Activated T-helper 1 cell treated with anti-CD3 and anti-CD28 coated beads, Interleukin-2, amount 50 U/mL, for 16 hours (primary cell): ENCODE results near the gene TYW1B.
"Not testable (repeated sequence)": the region's sequence is repeated elsewhere in the genome, so short reads cannot be mapped to it uniquely, and the experiment has no call there.

ENCODE experiments used
- DNase-seq, 2 donors: peaks; one replicate each; pipeline ENCODE4 v3.0.0-alpha.2; 2020; ENCODE audit warnings: low read depth in 1 of 2, low spot score in 1 of 2

TYW1B gene

DNA sequence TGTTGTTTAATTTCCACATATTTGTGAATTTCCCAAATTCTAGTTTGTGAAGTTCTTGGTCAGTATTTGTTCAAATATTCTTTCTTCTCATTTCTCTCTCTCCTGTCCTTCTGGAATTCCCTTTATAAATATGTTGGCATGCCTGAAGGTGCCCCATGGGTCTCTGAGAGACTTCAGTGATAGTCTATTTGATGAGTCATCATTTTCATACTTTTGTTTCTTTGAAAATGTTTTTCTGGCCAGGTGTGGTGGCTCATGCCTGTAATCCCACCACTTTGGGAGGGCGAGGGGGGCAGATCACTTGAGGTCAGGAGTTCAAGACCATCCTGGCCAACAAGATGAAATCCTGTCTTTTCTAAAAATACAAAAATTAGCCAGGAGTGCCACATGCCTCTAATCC, 127.5 kb downstream of the TYW1B start:
- DNase-seq: not testable (repeated sequence)

DNA sequence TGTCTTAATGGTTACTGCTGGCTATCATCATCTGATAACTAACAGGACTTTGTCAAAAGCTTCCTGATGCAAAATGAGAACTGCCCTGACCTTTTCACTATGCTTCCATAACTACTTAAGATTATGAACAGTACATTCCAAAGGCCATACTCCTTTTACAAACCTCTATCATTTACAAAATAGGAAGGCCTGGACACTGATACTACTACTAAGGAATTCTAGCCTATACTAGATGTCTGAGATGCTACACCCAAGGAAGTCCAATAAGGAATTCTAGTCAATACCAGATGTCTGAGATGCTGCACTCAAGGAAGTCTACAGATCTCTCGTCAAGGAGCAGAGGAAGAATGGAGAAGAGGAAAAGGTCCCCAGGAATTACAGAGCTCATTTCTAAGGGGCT, 130.9 kb downstream of the TYW1B start:
- not testable (repeated sequence) for DNase-seq

DNA sequence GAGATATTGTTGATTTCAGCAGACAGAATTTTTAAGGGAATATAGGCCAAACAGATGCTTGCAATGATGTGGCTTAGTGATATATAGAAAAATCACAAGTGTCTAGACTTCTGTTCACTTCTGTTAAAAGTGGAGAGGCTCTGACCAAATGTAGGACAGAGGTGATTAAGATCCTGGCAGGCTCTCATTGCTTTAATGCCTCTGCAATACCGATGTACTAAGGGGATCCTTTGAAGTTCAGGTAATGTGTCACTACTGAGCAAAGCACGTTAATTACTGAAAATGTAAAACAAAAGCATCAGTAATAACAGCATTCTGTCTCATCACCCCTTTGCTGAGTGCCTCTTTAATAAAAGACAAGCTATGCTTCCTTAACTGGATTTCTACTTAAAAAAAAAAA, 131.4 kb downstream of the TYW1B start:
- not testable (repeated sequence) for DNase-seq

DNA sequence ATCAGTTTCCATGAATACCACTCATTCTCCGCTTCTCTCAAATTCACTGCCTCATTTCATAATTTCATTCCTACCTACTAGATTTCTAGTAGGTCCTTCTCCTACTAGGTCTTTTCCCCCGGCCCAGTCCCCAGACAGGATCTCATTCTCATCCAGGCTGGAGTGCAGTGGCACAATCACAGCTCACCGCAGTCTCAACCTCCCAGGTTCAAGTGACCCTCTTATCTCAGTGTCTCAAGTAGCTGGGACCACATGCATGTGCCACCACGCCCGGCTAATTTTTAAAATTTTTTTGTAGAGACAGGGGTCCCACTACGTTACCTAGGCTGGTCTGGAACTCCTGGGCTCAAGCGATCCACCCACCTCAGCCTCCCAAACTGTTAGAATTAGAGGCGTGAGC, 132.5 kb downstream of the TYW1B start:
- not testable (repeated sequence) for DNase-seq

DNA sequence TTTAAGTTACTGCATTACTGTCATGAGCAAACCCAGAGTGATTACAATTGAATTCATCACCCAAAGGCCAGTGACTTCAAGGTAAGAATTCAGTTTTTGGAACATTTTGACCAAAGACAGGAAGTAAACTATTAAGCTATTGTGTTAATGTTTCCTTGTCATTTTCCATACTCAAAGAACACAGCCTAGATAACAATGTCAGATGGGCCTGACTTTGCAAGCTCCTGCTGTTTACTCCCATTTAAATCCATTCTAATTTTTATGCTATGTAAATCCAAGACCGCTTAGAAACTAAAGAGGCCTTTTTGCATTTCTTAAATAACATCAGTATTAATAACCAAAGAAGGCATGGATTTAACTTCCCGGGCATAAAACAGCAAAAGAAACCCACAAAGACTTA, 136.6 kb downstream of the TYW1B start:
- not testable (repeated sequence) for DNase-seq

DNA sequence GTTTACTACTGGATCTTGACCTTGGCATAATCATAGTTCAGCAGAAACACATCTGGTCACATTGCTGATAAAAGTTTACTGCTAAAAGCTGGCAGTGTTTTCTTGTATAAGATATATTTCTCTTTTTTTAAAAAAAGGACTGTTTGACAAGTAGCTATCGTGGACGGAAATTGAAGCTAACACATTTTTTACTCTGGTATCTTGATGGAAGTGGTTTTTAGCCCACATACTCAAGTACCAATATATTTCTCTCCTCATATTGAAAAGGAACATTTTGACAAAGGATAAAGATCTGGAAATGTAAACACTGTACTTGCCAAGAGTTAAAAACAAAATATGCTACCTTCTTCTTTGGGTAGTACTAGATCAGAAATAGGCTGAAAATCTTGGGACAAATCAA, 137.8 kb downstream of the TYW1B start:
- DNase-seq: not testable (repeated sequence)

DNA sequence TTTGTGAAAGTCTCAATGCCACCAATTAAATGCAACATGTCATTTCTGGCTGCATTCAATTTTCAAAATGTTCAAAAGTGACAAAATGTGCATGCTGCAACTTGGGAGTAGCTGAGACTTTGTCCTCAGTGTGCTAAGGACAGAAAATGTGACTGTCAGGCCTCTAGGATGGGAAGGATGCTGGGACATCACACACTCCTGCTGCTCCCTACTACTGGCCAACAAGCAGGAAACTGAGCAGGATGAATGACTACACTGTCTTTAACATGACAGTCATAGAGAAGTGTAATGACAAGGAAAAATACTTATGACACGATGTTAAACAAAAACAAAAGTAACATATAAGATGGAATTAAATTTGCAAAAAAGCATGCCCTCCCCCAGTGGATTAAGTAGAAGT, 138.7 kb downstream of the TYW1B start:
- not testable (repeated sequence) for DNase-seq

DNA sequence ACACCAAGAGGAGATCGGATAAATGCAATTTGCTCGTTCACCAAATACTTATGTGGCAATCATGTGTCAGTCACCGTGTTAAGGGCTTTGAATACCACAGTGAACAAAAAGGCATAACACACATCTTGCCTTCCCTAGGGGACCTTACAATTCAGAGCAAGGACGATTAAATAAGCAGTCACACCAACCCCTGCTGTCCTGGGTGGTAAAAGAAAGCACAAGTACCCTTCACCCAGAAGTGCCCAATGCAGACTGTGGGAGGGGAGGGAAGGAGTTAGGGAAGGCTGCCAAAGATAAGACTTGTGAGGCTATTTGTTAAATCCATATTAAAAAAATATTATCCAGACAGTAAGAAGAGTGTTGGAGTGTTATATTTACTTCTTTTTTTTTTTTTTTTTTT, 146.8 kb downstream of the TYW1B start:
- DNase-seq: not testable (repeated sequence)

DNA sequence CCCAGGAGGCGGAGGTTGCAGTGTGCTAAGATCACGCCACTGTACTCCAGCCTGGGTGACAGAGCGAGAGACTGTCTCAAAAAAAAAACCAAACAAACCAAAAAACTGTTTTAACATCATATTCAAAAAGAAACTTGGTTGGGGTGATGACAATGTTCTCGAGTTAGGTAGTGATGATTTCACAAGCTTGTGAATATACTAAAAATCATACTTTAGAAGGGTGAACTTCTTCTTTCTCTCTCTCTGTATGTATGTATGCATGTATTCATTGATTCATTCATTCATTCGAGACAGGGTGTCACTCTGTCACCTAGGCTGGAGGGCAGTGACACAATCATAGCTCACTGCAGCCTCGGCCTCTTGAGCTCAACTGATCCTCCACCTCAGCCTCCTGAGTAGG, 151.1 kb downstream of the TYW1B start:
- not testable (repeated sequence) for DNase-seq

DNA sequence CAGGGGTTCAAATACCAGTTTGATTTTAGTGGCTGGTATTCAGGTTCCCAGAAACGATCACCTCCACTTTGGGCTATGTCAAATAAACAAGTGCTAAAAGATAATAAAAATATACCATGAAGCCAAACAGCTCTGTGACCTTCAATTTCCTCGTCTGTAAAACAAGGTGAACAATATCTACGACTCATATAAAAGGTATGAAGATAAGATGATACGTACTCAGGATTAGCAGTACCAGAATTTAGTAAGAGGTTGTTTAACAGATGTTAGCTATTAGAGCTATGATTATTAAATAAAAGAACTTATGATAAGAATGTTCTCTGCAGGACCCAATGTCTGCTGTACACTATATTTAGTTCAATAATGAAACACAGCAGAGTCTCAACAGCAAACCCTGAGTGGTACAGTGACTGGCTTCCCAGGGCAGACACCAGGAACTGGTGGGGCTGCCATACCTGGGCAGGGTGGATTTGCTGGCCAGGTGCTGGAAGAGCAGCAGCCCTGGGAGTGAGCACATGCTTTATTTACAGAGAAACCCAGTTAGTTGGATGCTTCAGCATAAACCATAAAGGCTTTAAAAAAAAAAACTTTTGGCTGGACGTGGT, 151.8 kb downstream of the TYW1B start:
- DNase-seq: not testable (repeated sequence)

DNA sequence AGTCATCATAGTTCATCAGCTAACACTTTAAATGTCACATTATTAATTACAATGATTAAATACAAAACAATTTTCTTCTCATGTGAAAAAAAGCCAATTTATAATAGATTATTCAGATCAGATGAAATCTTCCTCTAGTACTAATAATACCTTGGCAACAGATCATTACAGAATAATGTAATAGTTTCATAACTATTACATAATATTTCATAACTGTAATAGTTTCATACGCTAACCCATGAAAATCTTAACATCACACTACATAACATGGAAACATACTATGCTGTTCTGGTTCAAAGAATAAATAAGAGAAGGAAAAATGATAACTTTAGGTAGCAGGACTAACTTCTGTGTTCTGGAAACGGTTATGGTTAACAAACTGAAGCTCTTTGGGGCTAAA, 152.3 kb downstream of the TYW1B start:
- not testable (repeated sequence) for DNase-seq

DNA sequence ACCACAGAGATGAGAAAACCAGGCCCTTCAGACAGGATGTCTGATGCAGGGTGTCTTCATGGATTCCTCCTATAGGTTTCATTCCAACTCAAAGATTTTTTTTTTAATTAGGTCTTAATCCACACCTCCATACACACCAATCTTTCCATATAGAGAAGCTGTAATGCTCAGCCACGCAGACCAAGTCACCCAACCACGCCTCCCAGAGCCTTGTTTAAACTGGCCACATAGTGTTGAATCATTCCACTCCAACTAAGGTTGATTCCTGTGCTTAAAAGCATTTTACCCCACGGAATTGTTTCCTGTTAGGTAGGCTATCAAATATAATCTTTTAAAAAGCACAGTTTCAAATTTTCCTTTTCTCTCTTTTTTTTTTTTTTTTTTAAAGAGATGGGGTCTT, 153.6 kb downstream of the TYW1B start:
- no peak for DNase-seq

DNA sequence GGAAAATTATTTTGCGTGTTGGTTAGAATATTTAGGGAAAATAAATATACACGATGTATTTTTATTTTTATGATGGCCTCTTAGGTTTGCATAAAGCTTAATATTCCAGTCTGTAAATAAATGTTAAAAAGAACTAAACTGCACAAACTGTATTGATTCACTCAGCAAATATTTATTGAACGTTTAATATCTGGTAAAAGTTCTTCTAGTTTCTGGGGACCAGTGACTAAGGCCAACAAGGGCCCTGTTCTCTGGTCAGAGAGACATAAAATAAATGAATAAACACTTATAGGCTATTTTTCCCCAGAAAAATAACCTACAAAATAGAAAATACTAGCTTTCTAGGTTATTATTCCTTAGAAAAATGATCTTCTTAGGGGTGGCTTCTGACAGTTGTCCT, 157.2 kb downstream of the TYW1B start:
- DNase-seq: not testable (repeated sequence)

DNA sequence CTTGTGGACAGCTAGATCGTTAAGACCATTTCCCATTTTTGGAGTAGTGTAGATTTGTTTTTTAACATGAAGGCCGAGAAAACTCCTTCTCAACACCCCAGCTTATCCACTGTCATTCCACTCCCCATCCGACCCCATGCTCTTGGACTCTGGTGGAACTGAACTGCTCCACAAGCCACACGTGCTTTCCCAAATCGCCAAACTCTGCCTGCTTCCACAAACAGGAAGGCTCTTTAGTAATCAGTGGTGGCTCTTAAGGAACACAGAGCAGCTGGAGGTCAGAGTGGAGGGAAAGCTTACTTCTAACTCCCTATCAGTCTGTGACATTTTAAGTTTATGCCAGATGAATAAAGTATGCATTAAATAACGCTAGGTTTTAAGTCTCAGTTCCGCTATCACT, 159.6 kb downstream of the TYW1B start:
- not testable (repeated sequence) for DNase-seq

DNA sequence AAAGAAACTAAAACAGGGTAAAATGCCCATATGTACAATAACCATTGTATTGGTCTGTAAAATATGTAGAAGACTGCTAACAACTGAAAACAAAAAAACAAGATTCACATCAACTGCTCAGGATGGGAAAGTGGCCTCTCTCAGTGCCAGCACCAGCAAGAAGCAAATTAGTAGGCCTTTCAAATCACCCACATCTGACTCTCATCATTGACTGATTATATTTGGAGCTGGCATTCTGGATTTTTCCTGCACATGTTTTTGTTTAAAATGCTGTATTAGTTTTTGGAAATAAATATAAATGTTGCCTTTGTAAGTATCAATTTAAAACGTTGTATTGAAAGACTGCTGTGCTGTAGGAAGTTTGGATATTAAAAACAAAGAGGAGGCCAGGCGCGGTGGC, 161.0 kb downstream of the TYW1B start:
- DNase-seq: not testable (repeated sequence)

DNA sequence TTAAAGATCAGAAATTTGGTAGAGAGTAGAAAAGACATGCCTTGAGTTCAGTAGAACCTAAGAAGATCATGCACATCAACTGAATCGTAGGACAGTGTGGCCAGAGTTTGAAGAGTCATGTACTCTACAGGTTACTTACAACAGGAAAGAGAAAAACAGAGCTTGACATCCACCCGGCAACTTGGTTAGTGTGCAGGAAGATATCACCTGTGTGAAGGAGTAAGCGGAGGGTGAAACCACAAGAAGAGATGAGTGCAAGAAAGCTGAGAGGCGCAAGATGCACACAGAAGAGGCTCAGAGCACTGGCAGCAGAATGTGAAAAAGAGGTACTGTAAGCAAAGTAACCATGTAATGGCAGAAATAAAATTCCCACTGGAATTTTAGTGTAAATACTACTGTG, 179.4 kb downstream of the TYW1B start:
- DNase-seq: not testable (repeated sequence)

DNA sequence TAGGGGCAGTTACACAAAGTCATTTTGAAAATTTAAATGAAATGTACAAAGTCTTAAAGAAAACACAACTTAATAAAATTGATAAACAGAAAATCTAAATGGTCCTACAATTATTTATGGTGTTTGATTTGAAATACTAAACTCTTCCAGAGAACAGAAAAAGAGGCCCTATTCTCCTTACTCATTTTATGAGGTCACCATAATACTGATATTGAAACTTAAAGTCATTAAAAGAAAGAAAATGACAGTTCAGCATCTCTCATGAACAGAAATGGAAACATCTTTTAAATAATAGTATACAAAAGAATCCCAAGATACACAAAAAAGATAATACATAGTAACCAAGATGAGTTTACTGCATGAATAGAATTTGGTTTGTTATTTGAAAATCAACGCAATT, 184.3 kb downstream of the TYW1B start:
- DNase-seq: not testable (repeated sequence)

DNA sequence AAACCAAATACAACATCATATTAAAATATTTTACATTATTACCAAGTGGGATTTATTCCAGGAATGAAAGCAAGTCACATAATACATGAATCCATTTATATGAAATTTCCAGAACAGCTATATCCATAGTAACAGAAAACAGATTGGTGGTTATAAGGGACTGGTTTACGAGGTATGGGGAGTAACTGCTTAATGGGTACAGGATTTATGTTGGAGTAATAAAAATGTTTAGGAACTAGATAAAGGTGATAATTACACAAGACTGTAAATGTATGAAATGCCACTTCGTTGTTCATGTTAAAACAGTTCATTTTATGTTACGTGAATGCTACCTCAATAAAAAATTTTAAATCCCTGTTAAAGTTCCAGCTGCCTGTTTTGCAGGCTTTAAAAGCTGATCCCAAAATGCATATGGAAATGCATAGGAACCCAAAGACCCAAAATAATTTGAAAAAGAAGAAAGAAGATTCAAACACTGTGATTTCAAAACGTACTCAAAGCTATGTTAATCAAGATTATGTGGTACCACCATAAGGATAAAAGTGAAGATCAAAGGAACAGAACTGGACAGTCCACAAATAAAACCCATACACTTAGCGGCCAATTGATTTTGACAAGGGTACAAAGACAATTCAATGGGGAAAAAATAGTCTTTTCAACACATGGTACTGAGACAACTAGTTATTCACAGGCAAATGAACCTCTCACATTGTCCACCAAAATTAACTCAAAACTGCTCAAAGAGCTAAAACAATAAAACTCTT, 186.3 kb downstream of the TYW1B start:
- DNase-seq: not testable (repeated sequence)

DNA sequence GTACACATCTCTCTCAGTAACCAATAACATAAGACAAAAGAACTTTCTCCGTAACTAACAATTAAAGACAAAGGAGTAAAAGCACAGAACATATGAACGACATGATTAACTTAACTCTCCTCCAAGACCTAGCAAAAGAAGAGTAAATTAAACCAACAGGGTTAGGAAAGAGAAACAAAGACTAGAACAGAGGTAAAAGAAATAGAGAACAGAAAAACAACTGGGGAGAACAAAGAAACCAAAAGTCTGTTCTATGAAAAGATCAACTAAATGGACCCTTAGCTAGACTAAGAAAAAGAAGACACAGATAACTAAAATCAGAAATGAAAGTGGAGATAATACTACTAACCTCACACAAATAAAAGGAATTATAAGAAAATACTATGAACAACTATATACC, 187.3 kb downstream of the TYW1B start:
- DNase-seq: not testable (repeated sequence)

DNA sequence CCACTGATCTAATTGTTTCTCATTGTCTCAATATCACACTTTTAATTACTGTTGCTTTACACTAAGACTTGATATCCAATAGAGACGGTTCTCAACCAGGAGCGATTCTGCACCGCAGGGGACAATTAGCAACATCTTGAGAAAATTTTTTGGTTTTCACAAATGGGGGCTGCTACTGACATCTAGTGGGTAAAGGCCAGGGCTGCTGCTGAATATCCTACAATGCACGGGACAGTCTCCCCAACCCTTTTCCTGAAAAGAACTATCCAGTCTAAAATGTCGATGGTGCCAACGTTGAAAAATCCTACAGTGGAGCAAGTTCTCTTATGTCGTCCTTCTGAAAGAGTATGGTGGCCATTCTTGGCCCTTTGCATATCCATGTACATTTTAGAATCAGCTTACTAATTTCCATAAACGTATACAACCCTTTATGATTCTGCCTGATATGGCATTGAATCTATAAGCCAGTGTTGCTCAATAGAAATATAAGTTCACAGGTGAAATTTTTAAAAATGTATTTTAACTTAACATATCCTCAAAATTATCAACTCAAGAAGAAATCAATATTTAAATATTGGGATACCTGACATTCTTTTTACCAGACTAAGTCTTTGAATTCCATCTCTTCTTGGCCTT, 192.6 kb downstream of the TYW1B start:
- not testable (repeated sequence) for DNase-seq

DNA sequence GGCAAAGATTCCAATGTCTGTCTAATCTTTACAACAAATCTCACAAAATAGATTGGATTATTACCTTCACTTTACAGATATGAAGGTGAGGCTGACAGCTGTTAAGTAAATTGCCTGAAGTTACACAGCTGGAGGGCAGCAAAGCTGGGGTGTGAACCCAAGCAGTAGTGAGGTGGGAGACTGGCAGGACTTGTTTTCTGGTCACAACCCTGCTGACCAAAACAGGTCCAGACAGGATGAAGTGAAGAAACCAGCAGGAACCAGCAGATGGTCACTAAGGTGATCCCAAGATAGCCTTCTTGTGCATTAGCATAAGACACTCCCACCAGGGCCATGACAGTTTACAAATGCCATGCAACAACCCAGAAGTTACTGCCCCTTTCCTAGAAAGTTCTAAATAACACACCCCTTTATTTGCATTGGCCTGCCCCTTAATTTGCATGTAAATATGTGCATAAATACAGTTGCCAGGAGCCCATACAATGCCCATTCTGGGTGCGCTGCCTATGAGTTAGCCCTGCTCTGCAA, 195.2 kb downstream of the TYW1B start:
- DNase-seq: not testable (repeated sequence)

DNA sequence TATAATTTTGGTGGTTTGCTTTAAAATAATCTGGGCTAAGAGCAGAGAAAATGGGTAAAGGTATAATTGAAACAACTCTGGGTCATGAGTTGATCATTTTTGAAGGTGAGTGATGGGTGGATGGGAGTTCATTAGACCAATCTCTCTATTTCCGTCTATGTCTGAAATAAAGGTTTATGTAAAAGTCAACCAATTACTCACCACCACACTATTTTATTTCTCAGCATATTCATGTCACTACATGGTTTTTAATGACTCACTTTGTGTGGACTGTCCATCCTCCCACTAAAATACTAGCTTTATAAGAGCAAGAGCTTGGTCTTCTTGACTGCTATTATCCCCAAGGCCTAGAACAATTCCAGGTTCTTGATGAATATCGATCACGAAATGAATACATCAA, 199.6 kb downstream of the TYW1B start:
- DNase-seq: not testable (repeated sequence)
